ENCODE data around the gene HARBI1. TPM values are rescaled to one million over a fixed set of nuclear protein-coding genes. Genes with fewer than 3 reads are reported as not detected.

HARBI1 gene
- total and polyA plus RNA-seq, 2 experiments from 2014 or later: 2.2 to 9.8 TPM

GRCh38 chr11:46617972-46618314 is 916 bp upstream of the HARBI1 start:
- Histone ChIP-seq H3K36me3 (peaks cover 4% of the 10 kb centered on the region), H3K27ac (peak overlapping the region; percentile 98), H3K4me3 (peak overlapping the region; percentile 95), H3K27me3 (no peaks in the 10 kb centered on the region), H3K4me1 (ENCODE audit: low read depth) (peaks cover 9% of the 10 kb centered on the region), H3K9me3 (ENCODE audit: low read depth) (no peaks in the 10 kb centered on the region)
- no peak for DNase-seq (ENCODE audit: low read depth in 1 of 2, low spot score in 1 of 2)
- TF ChIP-seq CTCF (IDR thresholded peaks at IDR 0.05; ENCODE audit: low read depth, low read length): no peak

- no peaks in the 10 kb centered on the region for H3K9me3 ChIP-seq (ENCODE audit: low read depth)
- no peaks in the 10 kb centered on the region for H3K27me3 ChIP-seq
- H3K36me3 ChIP-seq: peaks cover 4% of the 10 kb centered on the region
- peaks cover 17% of the 10 kb centered on the region for H3K4me1 ChIP-seq (ENCODE audit: low read depth)
- peak overlapping the region; percentile 95 for H3K4me3 ChIP-seq
- peak overlapping the region; percentile 98 for H3K27ac ChIP-seq
- DNase-seq (ENCODE audit: low read depth in 1 of 2, low spot score in 1 of 2): no peak
- TF ChIP-seq CTCF (IDR thresholded peaks at IDR 0.05; ENCODE audit: low read depth, low read length): no peak
Observed at GRCh38 chr11:46616551-46617133, 385 bp downstream of the HARBI1 start.

DNA sequence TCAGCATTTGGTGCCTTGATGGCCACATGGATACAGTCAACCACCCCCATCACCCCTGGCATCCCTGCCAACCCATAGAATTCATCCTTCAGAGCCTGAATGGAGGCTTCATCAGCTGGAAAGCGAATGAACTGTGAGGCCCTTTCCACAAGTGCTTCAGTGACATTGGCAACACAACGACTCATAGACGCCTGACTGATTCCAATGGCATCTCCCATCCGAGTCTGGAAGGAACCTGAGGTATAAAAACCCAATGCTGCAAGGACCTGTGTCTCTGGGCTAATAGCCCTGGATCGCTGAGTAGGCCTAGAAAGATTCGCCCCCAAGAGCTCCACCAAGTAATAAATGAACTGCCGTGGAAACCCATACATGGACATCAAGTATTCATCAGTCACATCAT is 1.3 kb downstream of the HARBI1 start:
- TF ChIP-seq CTCF (IDR thresholded peaks at IDR 0.05; ENCODE audit: low read depth, low read length): no peak
- Histone ChIP-seq H3K4me3 (no peak overlapping the region), H3K27ac (peak overlapping the region; percentile 98), H3K36me3 (peaks cover 2% of the 10 kb centered on the region), H3K27me3 (no peaks in the 10 kb centered on the region), H3K9me3 (ENCODE audit: low read depth) (no peaks in the 10 kb centered on the region), H3K4me1 (ENCODE audit: low read depth) (peaks cover 19% of the 10 kb centered on the region)
- no peak for DNase-seq (ENCODE audit: low read depth in 1 of 2, low spot score in 1 of 2)

DNA sequence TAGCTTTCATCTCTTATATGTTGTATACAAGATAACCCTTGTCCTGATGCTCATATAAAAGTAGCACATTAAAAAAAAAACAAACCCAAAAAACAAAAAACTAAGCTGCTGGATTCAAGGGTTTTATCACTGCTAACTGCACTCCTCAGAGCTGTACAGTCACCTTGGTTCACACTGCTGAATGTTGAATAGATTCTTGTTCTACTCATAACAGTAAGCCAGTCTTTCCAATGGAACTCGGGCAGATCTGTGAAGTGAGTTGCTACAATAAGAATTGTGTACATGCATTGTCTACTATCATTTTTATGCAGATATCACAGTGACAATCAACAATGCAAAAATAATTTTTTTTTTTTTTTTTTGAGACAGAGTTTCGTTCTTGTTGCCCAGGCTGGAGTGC is 4.7 kb downstream of the HARBI1 start:
- DNase-seq (ENCODE audit: low read depth in 1 of 2, low spot score in 1 of 2): no peak
- Histone ChIP-seq H3K9me3 (ENCODE audit: low read depth) (no peaks in the 10 kb centered on the region), H3K4me1 (ENCODE audit: low read depth) (peaks cover 10% of the 10 kb centered on the region), H3K27ac (peak overlapping the region; percentile 48), H3K27me3 (no peaks in the 10 kb centered on the region), H3K4me3 (no peak overlapping the region), H3K36me3 (no peaks in the 10 kb centered on the region)
- TF ChIP-seq CTCF (IDR thresholded peaks at IDR 0.05; ENCODE audit: low read depth, low read length): no peak

DNA sequence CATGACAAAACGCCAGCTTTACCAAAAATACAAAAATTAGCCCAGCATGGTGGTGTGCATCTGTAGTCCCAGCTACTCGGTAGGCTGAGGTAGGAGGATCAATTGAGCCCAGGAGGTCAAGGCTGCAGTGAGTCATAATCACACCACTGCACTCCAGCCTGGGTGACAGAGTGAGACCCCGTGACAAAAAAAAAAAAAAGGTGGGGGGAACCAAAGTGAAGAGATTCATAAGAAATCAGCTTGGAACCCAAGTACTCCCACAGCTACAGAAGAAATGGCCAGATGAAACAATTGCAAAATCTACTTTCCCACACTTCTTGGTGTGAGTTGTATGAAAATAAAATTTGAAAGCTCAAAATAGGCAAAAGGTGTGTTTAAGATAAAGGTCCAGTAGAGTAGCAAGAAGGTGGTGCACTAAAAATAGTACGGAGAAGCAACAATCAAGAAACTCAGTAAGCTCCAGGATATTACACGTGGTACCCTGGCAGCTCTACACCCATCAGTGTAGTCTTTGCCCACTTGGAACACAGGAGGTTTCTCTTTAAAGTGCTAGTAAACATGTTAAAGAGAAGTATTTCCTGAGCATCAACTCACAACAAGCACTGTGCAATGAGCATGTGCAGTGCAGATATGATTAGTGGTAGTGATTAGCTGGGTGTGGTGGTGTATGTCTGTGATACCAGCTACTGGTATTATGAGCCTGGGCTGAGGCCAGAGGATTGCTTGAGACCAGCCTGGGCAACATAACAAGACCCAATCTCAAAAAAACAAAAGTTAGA is 5.3 kb downstream of the HARBI1 start:
- H3K27me3 ChIP-seq: no peaks in the 10 kb centered on the region
- no peaks in the 10 kb centered on the region for H3K9me3 ChIP-seq (ENCODE audit: low read depth)
- H3K27ac ChIP-seq: peak overlapping the region; percentile 48
- H3K4me3 ChIP-seq: no peak overlapping the region
- peaks cover 10% of the 10 kb centered on the region for H3K4me1 ChIP-seq (ENCODE audit: low read depth)
- no peak for TF ChIP-seq CTCF (IDR thresholded peaks at IDR 0.05; ENCODE audit: low read depth, low read length)
- DNase-seq (ENCODE audit: low read depth in 1 of 2, low spot score in 1 of 2): no peak
- no peaks in the 10 kb centered on the region for H3K36me3 ChIP-seq

All from cardiac muscle cell (in vitro differentiated cells and primary cell).